Subcutaneous adipose tissue (tissue), 4 donors: ENCODE results near the gene LRRC61. TPM values are rescaled to one million over a fixed set of nuclear protein-coding genes. Genes with fewer than 3 reads are reported as not detected.

Experiments
- CTCF ChIP-seq: fragments of 450-650 bp; IDR thresholded peaks from one replicate; pipeline ENCODE4 v1.5.1; 2016; ENCODE audit warnings: low read depth, mild to moderate bottlenecking, control low read depth, antibody characterized with exemption, moderate library complexity
- total RNA-seq, 4 donors: library from RNA; depleted of rRNA; stranded (reverse); fragments of >200 nt; gene quantifications; one replicate each; pipeline ENCODE4 v1.1.0, GENCODE V29; 2016

LRRC61 gene
- total RNA-seq, 4 donors from 2014 or later = 1.6 to 8.4 (median 5.1) TPM

GRCh38 chr7:150313870-150314269 is 9.3 kb upstream of the LRRC61 start:
- no peak for TF ChIP-seq CTCF

DNA sequence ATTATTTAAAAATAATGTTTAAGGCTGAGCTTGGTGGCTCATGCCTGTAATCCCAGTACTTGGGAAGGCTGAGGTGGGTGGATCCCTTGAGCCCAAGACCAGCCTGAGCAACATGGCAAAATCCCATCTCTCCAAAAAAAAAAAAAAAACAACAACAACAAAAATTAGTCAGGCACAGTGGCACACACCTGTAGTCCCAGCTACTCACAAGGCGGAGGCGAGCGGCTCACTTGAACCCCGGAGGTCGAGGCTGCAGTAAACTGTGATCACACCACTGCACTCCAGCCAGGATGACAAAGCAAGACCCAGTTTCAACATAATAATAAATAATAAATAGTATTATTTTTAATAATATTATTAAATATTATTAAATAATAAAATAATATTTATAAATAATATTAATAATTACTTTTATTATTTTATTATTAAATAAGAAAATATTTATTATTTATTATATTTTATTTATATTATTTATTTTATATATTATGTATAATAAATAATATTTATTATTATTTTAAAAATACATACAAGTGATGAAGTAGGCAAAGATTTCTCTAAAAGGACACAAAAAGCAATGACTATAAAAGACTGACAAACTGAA is 8.4 kb upstream of the LRRC61 start:
- TF ChIP-seq CTCF = no peak

GRCh38 chr7:150317748-150318444 is 5.3 kb upstream of the LRRC61 start:
- no peak for TF ChIP-seq CTCF

- TF ChIP-seq CTCF = no peak
Observed at GRCh38 chr7:150321788-150322113, 1.4 kb upstream of the LRRC61 start.

- TF ChIP-seq CTCF = no peak
Observed at GRCh38 chr7:150322114-150322832, 882 bp upstream of the LRRC61 start.

GRCh38 chr7:150323682-150324372 is 672 bp downstream of the LRRC61 start:
- TF ChIP-seq CTCF = no peak
